Activated T-cell treated with anti-CD3 and anti-CD28 coated beads, Interleukin-2, amount 50 U/mL, for 24 hours (primary cell): ENCODE measurements around the gene EGFR.
A peak's percentile ranks its signal among the peaks of the same experiment; 100 is the strongest.

Experiments used
- DNase-seq: peaks from one replicate; pipeline ENCODE4 v3.0.0-alpha.2; 2020
- H3K27ac Mint-ChIP-seq: 2 replicates; pipeline ENCODE4 v1.8.0; 2020; ENCODE audit warnings: mild to moderate bottlenecking, mixed read lengths
- H3K27me3 Mint-ChIP-seq: 2 replicates; pipeline ENCODE4 v1.8.0; 2020; ENCODE audit warnings: mixed read lengths
- H3K36me3 Mint-ChIP-seq: 2 replicates; pipeline ENCODE4 v1.8.0; 2020; ENCODE audit warnings: low read depth, mixed read lengths
- H3K4me1 Mint-ChIP-seq: 2 replicates; pipeline ENCODE4 v1.8.0; 2020; ENCODE audit warnings: low read depth, mixed read lengths
- H3K4me3 Mint-ChIP-seq: 2 replicates; pipeline ENCODE4 v1.8.0; 2020; ENCODE audit warnings: mild to moderate bottlenecking, moderate library complexity, mixed read lengths
- H3K9me3 Mint-ChIP-seq: 2 replicates; pipeline ENCODE4 v1.8.0; 2020; ENCODE audit warnings: mixed read lengths

The EGFR gene

DNA sequence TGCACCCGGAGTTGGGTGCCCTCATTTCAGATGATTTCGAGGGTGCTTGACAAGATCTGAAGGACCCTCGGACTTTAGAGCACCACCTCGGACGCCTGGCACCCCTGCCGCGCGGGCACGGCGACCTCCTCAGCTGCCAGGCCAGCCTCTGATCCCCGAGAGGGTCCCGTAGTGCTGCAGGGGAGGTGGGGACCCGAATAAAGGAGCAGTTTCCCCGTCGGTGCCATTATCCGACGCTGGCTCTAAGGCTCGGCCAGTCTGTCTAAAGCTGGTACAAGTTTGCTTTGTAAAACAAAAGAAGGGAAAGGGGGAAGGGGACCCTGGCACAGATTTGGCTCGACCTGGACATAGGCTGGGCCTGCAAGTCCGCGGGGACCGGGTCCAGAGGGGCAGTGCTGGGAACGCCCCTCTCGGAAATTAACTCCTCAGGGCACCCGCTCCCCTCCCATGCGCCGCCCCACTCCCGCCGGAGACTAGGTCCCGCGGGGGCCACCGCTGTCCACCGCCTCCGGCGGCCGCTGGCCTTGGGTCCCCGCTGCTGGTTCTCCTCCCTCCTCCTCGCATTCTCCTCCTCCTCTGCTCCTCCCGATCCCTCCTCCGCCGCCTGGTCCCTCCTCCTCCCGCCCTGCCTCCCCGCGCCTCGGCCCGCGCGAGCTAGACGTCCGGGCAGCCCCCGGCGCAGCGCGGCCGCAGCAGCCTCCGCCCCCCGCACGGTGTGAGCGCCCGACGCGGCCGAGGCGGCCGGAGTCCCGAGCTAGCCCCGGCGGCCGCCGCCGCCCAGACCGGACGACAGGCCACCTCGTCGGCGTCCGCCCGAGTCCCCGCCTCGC lies at the start of gene EGFR:
Gene EGFR (plus strand): TSS at position 657 of the 830 bp plus-strand sequence. CDS start 261 bp downstream, outside the sequence.
- Mint-ChIP-seq H3K27me3 (peaks cover 76% of the 10 kb centered on the region), H3K36me3 (no peaks in the 10 kb centered on the region), H3K4me1 (no peaks in the 10 kb centered on the region), H3K4me3 (peak within 1 kb of the TSS; percentile 25), H3K27ac (no peak within 1 kb of the TSS), H3K9me3 (no peaks in the 10 kb centered on the region)
- DNase-seq, result no peak

- Mint-ChIP-seq H3K4me1 (no peaks in the 10 kb centered on the region), H3K9me3 (peaks cover 3% of the 10 kb centered on the region), H3K27me3 (peaks cover 17% of the 10 kb centered on the region), H3K27ac (no peak overlapping the region), H3K36me3 (no peaks in the 10 kb centered on the region), H3K4me3 (no peak overlapping the region)
- no peak for DNase-seq
These were observed 49.4 kb upstream of the EGFR start for GRCh38 chr7:54969208-54969967.

DNA sequence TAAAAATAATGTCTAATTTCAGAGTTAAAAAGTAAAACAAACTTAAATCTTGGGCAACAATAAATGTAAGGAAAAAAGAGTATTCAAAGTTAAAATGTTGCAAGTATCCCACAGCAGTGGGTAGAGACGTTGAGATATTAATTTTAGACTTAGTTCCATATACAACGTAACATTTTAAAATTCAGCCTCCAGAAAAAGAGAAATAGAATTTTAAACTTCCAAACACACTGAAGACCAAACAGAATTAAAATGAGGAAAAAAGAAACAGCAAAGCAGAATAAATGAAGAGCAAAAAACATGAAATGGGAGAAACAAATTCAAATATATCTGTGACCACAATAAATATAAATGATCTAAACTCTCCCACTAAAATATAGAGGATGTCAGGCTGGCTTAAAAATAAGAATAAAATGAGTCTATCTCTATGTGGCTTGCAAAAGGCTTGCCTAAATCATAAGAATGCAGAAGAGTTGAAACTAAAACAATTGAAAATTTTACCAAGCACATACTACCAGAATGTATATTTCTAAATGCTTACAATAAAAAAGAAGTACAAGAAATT lies 46.0 kb upstream of the EGFR start:
- H3K27ac Mint-ChIP-seq, result no peak overlapping the region
- H3K9me3 Mint-ChIP-seq, result peaks cover 3% of the 10 kb centered on the region
- no peaks in the 10 kb centered on the region for H3K4me1 Mint-ChIP-seq
- H3K4me3 Mint-ChIP-seq, result no peak overlapping the region
- peaks cover 11% of the 10 kb centered on the region for H3K27me3 Mint-ChIP-seq
- no peaks in the 10 kb centered on the region for H3K36me3 Mint-ChIP-seq
- DNase-seq, result no peak

GRCh38 chr7:54978364-54979116 lies 40.3 kb upstream of the EGFR start:
- H3K27me3 Mint-ChIP-seq, result peaks cover 4% of the 10 kb centered on the region
- no peaks in the 10 kb centered on the region for H3K9me3 Mint-ChIP-seq
- H3K36me3 Mint-ChIP-seq, result no peaks in the 10 kb centered on the region
- H3K4me1 Mint-ChIP-seq, result no peaks in the 10 kb centered on the region
- no peak for DNase-seq
- no peak overlapping the region for H3K27ac Mint-ChIP-seq
- H3K4me3 Mint-ChIP-seq, result no peak overlapping the region

- H3K9me3 Mint-ChIP-seq, result no peaks in the 10 kb centered on the region
- H3K4me1 Mint-ChIP-seq, result no peaks in the 10 kb centered on the region
- no peak overlapping the region for H3K27ac Mint-ChIP-seq
- no peak overlapping the region for H3K4me3 Mint-ChIP-seq
- no peak for DNase-seq
- H3K36me3 Mint-ChIP-seq, result no peaks in the 10 kb centered on the region
- peaks cover 19% of the 10 kb centered on the region for H3K27me3 Mint-ChIP-seq
These were observed 38.3 kb upstream of the EGFR start for GRCh38 chr7:54980521-54980920.

DNA sequence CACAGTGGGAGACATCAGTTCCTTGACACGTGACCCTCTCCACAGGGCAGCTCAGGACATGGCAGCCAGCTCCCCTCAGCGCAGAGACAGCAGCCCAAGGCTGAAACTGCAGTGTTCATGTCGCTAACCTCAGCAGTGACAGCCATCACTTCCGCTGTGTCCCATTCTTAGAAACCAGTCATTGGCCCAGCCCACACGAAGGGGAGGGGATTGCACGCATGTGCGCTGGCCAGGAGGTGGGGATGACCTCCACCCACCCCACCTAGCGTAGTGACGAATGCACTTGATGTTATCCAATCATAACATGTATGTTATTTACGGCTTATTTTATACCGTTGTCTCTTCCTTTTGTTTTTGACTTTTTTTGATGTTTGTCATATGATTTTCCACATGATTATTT lies 36.9 kb upstream of the EGFR start:
- Mint-ChIP-seq H3K4me3 (no peak overlapping the region), H3K27ac (no peak overlapping the region)

GRCh38 chr7:54985426-54986330 lies 33.1 kb upstream of the EGFR start:
- H3K36me3 Mint-ChIP-seq, result no peaks in the 10 kb centered on the region
- H3K4me1 Mint-ChIP-seq, result no peaks in the 10 kb centered on the region
- H3K27ac Mint-ChIP-seq, result no peak overlapping the region
- peaks cover 34% of the 10 kb centered on the region for H3K27me3 Mint-ChIP-seq
- no peaks in the 10 kb centered on the region for H3K9me3 Mint-ChIP-seq
- no peak overlapping the region for H3K4me3 Mint-ChIP-seq
- no peak for DNase-seq

More for the DNA sequence above, 36.9 kb upstream of the EGFR start:
- no peaks in the 10 kb centered on the region for H3K36me3 Mint-ChIP-seq
- peaks cover 30% of the 10 kb centered on the region for H3K27me3 Mint-ChIP-seq
- DNase-seq, result no peak
- H3K4me1 Mint-ChIP-seq, result no peaks in the 10 kb centered on the region
- H3K9me3 Mint-ChIP-seq, result no peaks in the 10 kb centered on the region

DNA sequence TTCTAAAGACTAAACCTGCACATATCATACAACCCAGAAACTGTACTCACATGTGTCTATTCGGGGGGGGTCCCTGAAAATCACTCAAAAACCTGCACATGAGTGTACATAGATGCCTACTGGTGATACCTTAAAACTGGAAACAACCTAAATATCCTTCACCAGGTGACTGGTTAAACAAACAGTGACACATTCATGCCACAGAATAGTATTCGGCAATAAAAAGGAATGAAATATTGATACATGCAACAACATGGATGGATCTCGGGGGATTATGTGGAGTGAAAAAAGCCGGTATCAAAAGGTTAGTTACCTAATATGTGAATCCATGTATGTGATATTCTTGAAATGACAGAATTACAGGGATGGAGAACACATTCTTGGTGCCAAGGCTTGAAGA lies 32.1 kb upstream of the EGFR start:
- H3K27me3 Mint-ChIP-seq, result peaks cover 34% of the 10 kb centered on the region
- H3K9me3 Mint-ChIP-seq, result no peaks in the 10 kb centered on the region
- no peak for DNase-seq
- no peaks in the 10 kb centered on the region for H3K4me1 Mint-ChIP-seq
- no peaks in the 10 kb centered on the region for H3K36me3 Mint-ChIP-seq
- no peak overlapping the region for H3K4me3 Mint-ChIP-seq
- no peak overlapping the region for H3K27ac Mint-ChIP-seq

- Mint-ChIP-seq H3K36me3 (no peaks in the 10 kb centered on the region), H3K4me1 (no peaks in the 10 kb centered on the region), H3K9me3 (no peaks in the 10 kb centered on the region)
These were observed 31.0 kb upstream of the EGFR start for GRCh38 chr7:54987772-54988171.

DNA sequence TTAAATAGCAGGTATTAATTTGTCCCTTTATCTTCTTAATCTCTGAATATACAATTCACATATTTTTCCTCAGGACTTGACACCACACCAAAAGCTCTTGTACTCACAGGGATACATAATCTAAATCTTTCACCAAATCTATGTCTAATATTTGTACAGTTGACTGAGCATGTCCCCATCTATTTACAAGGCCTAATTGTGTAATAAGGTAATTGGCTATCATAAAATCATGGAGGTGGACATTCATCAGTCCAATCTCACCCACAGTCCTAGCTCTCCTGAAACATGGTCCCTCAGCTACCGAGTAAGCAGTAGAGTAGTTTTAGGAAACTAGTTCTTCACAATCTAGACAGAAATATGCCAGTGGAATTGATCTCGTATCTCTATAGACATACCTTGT lies 30.3 kb upstream of the EGFR start:
- H3K27ac Mint-ChIP-seq, result no peak overlapping the region
- no peaks in the 10 kb centered on the region for H3K36me3 Mint-ChIP-seq
- no peaks in the 10 kb centered on the region for H3K4me1 Mint-ChIP-seq
- DNase-seq, result no peak
- no peaks in the 10 kb centered on the region for H3K9me3 Mint-ChIP-seq
- H3K4me3 Mint-ChIP-seq, result no peak overlapping the region
- peaks cover 34% of the 10 kb centered on the region for H3K27me3 Mint-ChIP-seq

More at GRCh38 chr7:54987772-54988171, 31.0 kb upstream of the EGFR start:
- H3K27me3 Mint-ChIP-seq, result peaks cover 34% of the 10 kb centered on the region
- H3K27ac Mint-ChIP-seq, result no peak overlapping the region
- H3K4me3 Mint-ChIP-seq, result no peak overlapping the region
- DNase-seq, result no peak

- no peak overlapping the region for H3K4me3 Mint-ChIP-seq
- H3K36me3 Mint-ChIP-seq, result no peaks in the 10 kb centered on the region
- peaks cover 27% of the 10 kb centered on the region for H3K27me3 Mint-ChIP-seq
- no peaks in the 10 kb centered on the region for H3K9me3 Mint-ChIP-seq
- no peak for DNase-seq
- H3K4me1 Mint-ChIP-seq, result peaks cover 4% of the 10 kb centered on the region
- H3K27ac Mint-ChIP-seq, result no peak overlapping the region
These were observed 29.2 kb upstream of the EGFR start for GRCh38 chr7:54989453-54990225.

DNA sequence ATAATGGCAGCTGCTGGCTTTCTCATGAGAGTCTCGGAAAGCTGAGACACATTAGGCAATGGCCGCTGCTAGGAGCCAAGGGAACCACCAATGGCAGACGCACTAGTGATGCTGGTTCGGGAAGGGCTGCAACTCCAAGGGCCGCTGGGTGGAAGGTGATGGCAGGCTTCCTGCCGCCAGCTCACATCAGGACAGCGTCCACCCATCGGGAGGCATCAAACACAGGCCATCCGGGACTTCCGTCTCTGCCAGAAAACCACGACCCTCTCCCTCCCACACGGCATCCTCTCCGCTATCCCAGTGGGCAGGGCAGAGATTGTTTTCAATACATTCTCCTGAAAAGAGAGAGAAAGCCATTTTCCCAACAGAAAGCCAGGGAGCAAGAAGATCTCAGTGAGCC lies 27.5 kb upstream of the EGFR start:
- H3K4me1 Mint-ChIP-seq, result peaks cover 21% of the 10 kb centered on the region
- no peak overlapping the region for H3K27ac Mint-ChIP-seq
- DNase-seq, result no peak
- no peaks in the 10 kb centered on the region for H3K9me3 Mint-ChIP-seq
- H3K27me3 Mint-ChIP-seq, result peaks cover 12% of the 10 kb centered on the region
- no peak overlapping the region for H3K4me3 Mint-ChIP-seq
- no peaks in the 10 kb centered on the region for H3K36me3 Mint-ChIP-seq

DNA sequence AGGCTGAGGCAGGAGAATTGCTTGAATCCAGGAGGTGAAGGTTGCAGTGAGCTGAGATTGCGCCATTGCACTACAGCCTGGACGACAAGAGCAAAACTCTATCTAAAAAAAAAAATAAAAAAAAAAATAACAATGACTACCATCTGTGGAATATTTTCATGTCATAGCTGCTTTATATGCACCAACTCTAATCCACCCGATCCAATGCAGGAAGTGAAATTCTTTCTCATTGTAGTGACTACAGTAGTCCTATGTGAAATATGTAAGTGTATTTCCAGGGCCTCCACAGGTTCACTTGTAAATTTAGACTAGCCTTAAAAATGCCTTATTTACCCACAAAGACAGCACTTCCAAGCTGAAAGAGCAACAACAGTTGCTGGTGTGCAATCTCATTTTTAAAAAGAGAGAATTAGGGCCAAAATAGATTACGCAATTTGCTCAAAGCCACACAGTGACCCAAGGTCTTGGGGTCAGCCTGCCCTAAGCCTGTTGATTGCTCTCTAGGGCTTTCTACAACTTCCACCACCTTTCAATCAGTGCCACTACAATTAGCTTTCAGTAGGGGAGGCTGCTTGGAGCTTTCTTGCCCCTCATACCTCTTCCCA lies 25.8 kb upstream of the EGFR start:
- H3K4me3 Mint-ChIP-seq, result no peak overlapping the region

More for the DNA sequence above, 25.8 kb upstream of the EGFR start:
- Mint-ChIP-seq H3K9me3 (no peaks in the 10 kb centered on the region), H3K36me3 (no peaks in the 10 kb centered on the region), H3K4me1 (peaks cover 30% of the 10 kb centered on the region), H3K27me3 (peaks cover 8% of the 10 kb centered on the region), H3K27ac (no peak overlapping the region)
- DNase-seq, result no peak
